Endothelial cell of umbilical vein (primary cell): ENCODE results near the gene CRACR2A. TPM values are rescaled to one million over a fixed set of nuclear protein-coding genes. Genes with fewer than 3 reads are reported as not detected.

Source experiments
- BruUV-seq: library from RNA; stranded (reverse); fragments of 400-500 nt; replicated peaks from 2 replicates; lab custom pipeline; 2021; lab: Mats Ljungman, UMichigan
- CTCF ChIA-PET: fragments of 300-600, 350-600 bp; sonication (Branson Sonifier 250); formaldehyde crosslinking; loops from one replicate; lab custom pipeline; 2021; ENCODE audit warnings: antibody characterized with exemption, inconsistent platforms; lab: Charles Lee
- POLR2A ChIA-PET: fragments of 300-600, 350-600 bp; sonication (Branson Sonifier 250); formaldehyde crosslinking; loops from one replicate; lab custom pipeline; 2021; ENCODE audit warnings: antibody characterized with exemption, inconsistent platforms; lab: Charles Lee
- DNase-seq: peaks from one replicate; pipeline ENCODE4 v3.0.0-alpha.2; 2011; ENCODE audit warnings: low read depth, low spot score
- FAIRE-seq: peaks from 2 replicates; lab custom pipeline; 2011; peaks lifted over from hg19 to GRCh38; lab: Jason Lieb, UNC
- H2AFZ ChIP-seq: 2 replicates; pipeline ENCODE4 v1.6.0; 2012; ENCODE audit warnings: low read depth, low read length, control low read depth, inconsistent platforms
- H3K27ac ChIP-seq: 2 replicates; pipeline ENCODE4 v1.5.1; 2011; ENCODE audit warnings: low read depth, mild to moderate bottlenecking, control low read depth, low read length, moderate library complexity; ENCODE audit not compliant: insufficient read depth
- H3K27me3 ChIP-seq, 2 experiments: 2 replicates each; pipeline versions ENCODE4 v1.6.0 to v1.6.1; 2011; ENCODE audit warnings: low read length in 2 of 2, mixed read lengths in 1 of 2; ENCODE audit not compliant: control insufficient read depth in 2 of 2, insufficient read depth in 2 of 2
- H3K36me3 ChIP-seq, 2 experiments: 2 replicates in 1 of 2; 3 replicates in 1 of 2; pipeline ENCODE4 v1.5.1; 2011; ENCODE audit warnings: low read length in 2 of 2, mild to moderate bottlenecking in 1 of 2, moderate library complexity in 1 of 2; ENCODE audit not compliant: control insufficient read depth in 2 of 2, insufficient read depth in 2 of 2; ENCODE audit errors: extremely low read depth in 1 of 2
- H3K4me1 ChIP-seq: 3 replicates; pipeline ENCODE4 v1.5.1; 2011; ENCODE audit warnings: mild to moderate bottlenecking, low read length; ENCODE audit not compliant: control insufficient read depth, insufficient read depth; ENCODE audit errors: extremely low read depth
- H3K4me2 ChIP-seq: 2 replicates; pipeline ENCODE4 v1.6.1; 2011; ENCODE audit warnings: low read length, control low read depth, mixed read lengths; ENCODE audit not compliant: insufficient read depth
- H3K4me3 ChIP-seq, 3 experiments: fragments of 200-600 bp in 1 of 3; sonication (generic), shearing (Covaris generic) in 1 of 3; replicated peaks in 1 of 3; 2 replicates each; pipeline ENCODE4 v1.5.1; 2011 to 2016; ENCODE audit warnings: control low read depth in 3 of 3, low read length in 3 of 3, mild to moderate bottlenecking in 2 of 3, inconsistent platforms in 1 of 3, low read depth in 1 of 3, moderate library complexity in 1 of 3; ENCODE audit not compliant: insufficient read depth in 1 of 3
- H3K79me2 ChIP-seq: 2 replicates; pipeline ENCODE4 v1.6.0; 2012; ENCODE audit warnings: low read length, inconsistent platforms; ENCODE audit not compliant: control insufficient read depth, insufficient read depth
- H3K9ac ChIP-seq: replicated peaks from 2 replicates; pipeline ENCODE3; 2011; ENCODE audit warnings: low read length, control low read depth; ENCODE audit not compliant: insufficient read depth; ENCODE audit errors: extremely low read depth
- H3K9me1 ChIP-seq: replicated peaks from 3 replicates; pipeline ENCODE4 v1.6.0; 2011; ENCODE audit warnings: mild to moderate bottlenecking, low read length; ENCODE audit not compliant: control insufficient read depth, insufficient read depth; ENCODE audit errors: extremely low read depth
- H3K9me3 ChIP-seq: replicated peaks from 2 replicates; pipeline ENCODE4 v1.5.1; 2012; ENCODE audit warnings: low read length, inconsistent platforms; ENCODE audit not compliant: control insufficient read depth, insufficient read depth
- H4K20me1 ChIP-seq: replicated peaks from 2 replicates; pipeline ENCODE3; 2011; ENCODE audit warnings: mild to moderate bottlenecking, low read length; ENCODE audit not compliant: control insufficient read depth, insufficient read depth; ENCODE audit errors: extremely low read depth
- EZH2 ChIP-seq: IDR thresholded peaks from 2 replicates; pipeline ENCODE4 v1.6.1; 2012; ENCODE audit warnings: borderline replicate concordance, low read depth, mild to moderate bottlenecking, moderate library complexity, low read length, inconsistent platforms; ENCODE audit not compliant: severe bottlenecking
- FOS ChIP-seq: IDR thresholded peaks from 2 replicates; pipeline ENCODE4 v1.6.1; 2011; ENCODE audit warnings: mild to moderate bottlenecking, low read length, moderate library complexity, borderline replicate concordance; ENCODE audit not compliant: insufficient read depth
- JUN ChIP-seq: IDR thresholded peaks from 2 replicates; pipeline ENCODE4 v1.6.1; 2011; ENCODE audit warnings: borderline replicate concordance, low read depth; ENCODE audit not compliant: insufficient read length, insufficient read depth
- MYC ChIP-seq: IDR thresholded peaks from one replicate; pipeline ENCODE4 v1.6.1; 2011; ENCODE audit warnings: mild to moderate bottlenecking, low read depth, low read length
- POLR2A ChIP-seq: IDR thresholded peaks from 2 replicates; pipeline ENCODE4 v1.6.1; 2012; ENCODE audit warnings: low read depth, mild to moderate bottlenecking, control low read depth, low read length
- POLR2AphosphoS5 ChIP-seq: IDR thresholded peaks from 2 replicates; pipeline ENCODE4 v1.6.1; 2012; ENCODE audit warnings: low read depth, mild to moderate bottlenecking, control low read depth, low read length, moderate library complexity; ENCODE audit not compliant: insufficient read depth
- dilution Hi-C: fragments of 300-500 bp; cut with MboI; formaldehyde crosslinking; loops from one replicate; pipeline ENCODE4 v1.15.0; 2019; ENCODE audit warnings: low sequenced_read_pairs; ENCODE audit not compliant: extremely low pct_ligation_motif_present
- intact Hi-C: fragments of 100-400 bp; cut with micrococcal nuclease; formaldehyde crosslinking; loops from one replicate; pipeline ENCODE4 v1.10.0; 2022
- polyA plus RNA-seq, 4 experiments: library from polyadenylated mRNA; depleted of rRNA in 3 of 4; stranded (reverse) in 3 of 4; unstranded in 1 of 4; fragments of >200 nt; gene quantifications; 2 replicates each; pipeline versions ENCODE4 v1.2.1 to v1.2.3, GENCODE V29; 2011 to 2012; ENCODE audit warnings: missing spikeins in 1 of 4
- total RNA-seq: library from RNA; stranded (reverse); gene quantifications from 2 replicates; pipeline ENCODE4 v1.2.3, GENCODE V29; 2021
- TF ChIP-seq, protein P1 (sequence below), 2 donors: IDR thresholded peaks; 1 replicate in 1 of 2; 2 replicates in 1 of 2; pipeline ENCODE4 v1.5.1; 2011; ENCODE audit warnings: low read length in 2 of 2, mild to moderate bottlenecking in 2 of 2, moderate library complexity in 2 of 2, control low read depth in 1 of 2, inconsistent platforms in 1 of 2, low read depth in 1 of 2; ENCODE audit not compliant: insufficient read depth in 1 of 2; ENCODE audit errors: extremely low read depth in 1 of 2

Gene CRACR2A
- total and polyA plus RNA-seq, 2 donors (not counting 3 experiments of a cell fraction or from before 2014, with no cell fraction given): 4.4 to 15.9 TPM

DNA sequence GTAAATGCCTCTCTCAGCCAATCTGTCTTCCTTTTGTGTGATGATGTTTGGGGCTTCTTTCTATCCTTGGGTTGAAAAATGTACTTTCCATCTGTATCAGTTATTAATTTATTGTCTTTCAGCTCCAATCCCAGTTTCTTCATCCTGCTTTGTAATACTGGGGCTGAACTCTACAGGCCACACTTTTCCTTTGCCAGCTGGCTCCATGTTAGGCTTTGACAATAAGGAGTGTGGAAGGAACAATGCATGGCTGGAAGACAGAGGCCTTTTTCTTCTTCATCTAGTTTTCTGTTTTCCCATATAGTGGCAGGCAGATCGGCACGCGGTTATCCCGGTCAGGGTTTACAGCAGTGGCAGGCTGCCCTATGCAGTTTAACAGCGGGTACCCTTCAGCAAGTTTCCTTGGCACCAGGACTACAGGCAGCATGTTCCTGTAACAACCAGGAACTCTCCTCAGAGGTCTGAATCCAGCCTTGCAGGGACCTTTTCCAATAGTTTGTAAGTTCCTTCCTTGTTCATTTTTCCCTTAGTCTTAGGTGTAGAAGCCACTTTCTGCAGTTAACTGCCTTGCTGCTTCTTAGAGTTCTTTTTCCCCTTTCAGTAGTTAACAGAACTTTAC is 38.5 kb upstream of the CRACR2A start:
- CTCF ChIA-PET: no interaction called here
- BruUV-seq: no TSS peak
- H2AFZ ChIP-seq: no peak overlapping the region

DNA sequence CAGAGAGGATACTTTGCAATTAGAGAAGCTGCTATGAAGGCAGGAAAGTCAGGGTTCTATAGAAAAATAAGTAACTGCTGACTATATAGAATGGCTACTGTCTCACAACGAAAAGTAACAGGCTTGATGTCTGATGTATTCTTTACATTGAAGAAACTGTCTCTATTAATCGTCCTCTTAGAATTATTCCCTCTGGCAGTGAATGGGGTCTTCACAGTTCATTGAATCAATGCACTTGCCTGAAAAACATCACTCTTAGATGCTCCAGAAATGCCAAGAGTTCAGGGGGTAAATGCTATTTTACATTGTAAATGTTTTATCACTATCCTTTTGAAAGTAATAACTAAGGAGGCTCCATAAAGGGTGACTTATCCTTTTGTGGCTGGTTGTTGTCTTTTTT is 37.7 kb upstream of the CRACR2A start:
- TF ChIP-seq EZH2 (no peak), POLR2AphosphoS5 (no peak), MYC (no peak), JUN (no peak), FOS (no peak)
- ChIA-PET POLR2A (no interaction called here), CTCF (no interaction called here)
- DNase-seq: no peak
- no TSS peak for BruUV-seq
- Histone ChIP-seq H3K27ac (no peak overlapping the region), H3K79me2 (no peaks in the 10 kb centered on the region), H3K36me3 (no peaks in the 10 kb centered on the region), H2AFZ (no peak overlapping the region), H3K27me3 (peaks cover 0 to 4% of the 10 kb centered on the region in 2 experiments), H3K9ac (no peak overlapping the region), H3K4me2 (no peak overlapping the region), H3K4me1 (no peaks in the 10 kb centered on the region), H4K20me1 (no peaks in the 10 kb centered on the region), H3K4me3 (no peak overlapping the region), H3K9me3 (no peaks in the 10 kb centered on the region), H3K9me1 (no peaks in the 10 kb centered on the region)
- no peak for FAIRE-seq
- intact Hi-C loops: no loop called here
- dilution Hi-C loops: no loop called here

More for the DNA sequence above, 38.5 kb upstream of the CRACR2A start:
- H3K79me2 ChIP-seq: no peaks in the 10 kb centered on the region
- no peak overlapping the region for H3K9ac ChIP-seq
- no peaks in the 10 kb centered on the region for H4K20me1 ChIP-seq
- DNase-seq (no peak), FAIRE-seq (no peak)
- no peak for TF ChIP-seq EZH2
- TF ChIP-seq POLR2A: no peak
- TF ChIP-seq, protein P1, sequence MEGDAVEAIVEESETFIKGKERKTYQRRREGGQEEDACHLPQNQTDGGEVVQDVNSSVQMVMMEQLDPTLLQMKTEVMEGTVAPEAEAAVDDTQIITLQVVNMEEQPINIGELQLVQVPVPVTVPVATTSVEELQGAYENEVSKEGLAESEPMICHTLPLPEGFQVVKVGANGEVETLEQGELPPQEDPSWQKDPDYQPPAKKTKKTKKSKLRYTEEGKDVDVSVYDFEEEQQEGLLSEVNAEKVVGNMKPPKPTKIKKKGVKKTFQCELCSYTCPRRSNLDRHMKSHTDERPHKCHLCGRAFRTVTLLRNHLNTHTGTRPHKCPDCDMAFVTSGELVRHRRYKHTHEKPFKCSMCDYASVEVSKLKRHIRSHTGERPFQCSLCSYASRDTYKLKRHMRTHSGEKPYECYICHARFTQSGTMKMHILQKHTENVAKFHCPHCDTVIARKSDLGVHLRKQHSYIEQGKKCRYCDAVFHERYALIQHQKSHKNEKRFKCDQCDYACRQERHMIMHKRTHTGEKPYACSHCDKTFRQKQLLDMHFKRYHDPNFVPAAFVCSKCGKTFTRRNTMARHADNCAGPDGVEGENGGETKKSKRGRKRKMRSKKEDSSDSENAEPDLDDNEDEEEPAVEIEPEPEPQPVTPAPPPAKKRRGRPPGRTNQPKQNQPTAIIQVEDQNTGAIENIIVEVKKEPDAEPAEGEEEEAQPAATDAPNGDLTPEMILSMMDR (IDR thresholded peaks at IDR 0.05; ENCODE audit: extremely low read depth in 1 of 2, insufficient read depth in 1 of 2, low read depth in 1 of 2, low read length in 2 of 2): no peak
- TF ChIP-seq FOS: no peak
- H3K27me3 ChIP-seq: peaks cover 1 to 4% of the 10 kb centered on the region in 2 experiments
- no peak overlapping the region for H3K27ac ChIP-seq
- no peaks in the 10 kb centered on the region for H3K36me3 ChIP-seq
- intact Hi-C loops (no loop called here), dilution Hi-C loops (no loop called here)
- no peak overlapping the region for H3K4me2 ChIP-seq
- no peaks in the 10 kb centered on the region for H3K4me1 ChIP-seq
- H3K4me3 ChIP-seq: no peak overlapping the region
- POLR2A ChIA-PET: no interaction called here
- no peaks in the 10 kb centered on the region for H3K9me1 ChIP-seq
- H3K9me3 ChIP-seq: no peaks in the 10 kb centered on the region
